ENCODE measurements around the gene KCNH1.

- TF ChIP-seq REST (IDR thresholded peaks at IDR 0.05): no peak
- no peak for TF ChIP-seq CTCF (IDR thresholded peaks at IDR 0.05; ENCODE audit: low read depth, low read length, missing input control)
- no peak for TF ChIP-seq SP1 (IDR thresholded peaks at IDR 0.05)
- no peak for TF ChIP-seq GABPA (IDR thresholded peaks at IDR 0.05 in 1 of 2, conservative IDR thresholded peaks at IDR 0.05 in 1 of 2)
- no peak for TF ChIP-seq RAD21 (IDR thresholded peaks at IDR 0.05)
- no peak for TF ChIP-seq HNF4A (conservative IDR thresholded peaks at IDR 0.05)
- TF ChIP-seq MAX (IDR thresholded peaks at IDR 0.05): no peak
- TF ChIP-seq TAF1 (conservative IDR thresholded peaks at IDR 0.05): no peak
- no peak for TF ChIP-seq RXRA (IDR thresholded peaks at IDR 0.05)
- no peak for TF ChIP-seq EGR1 (IDR thresholded peaks at IDR 0.05; ENCODE audit: low read depth in 2 of 2)
- no peak for TF ChIP-seq YY1 (IDR thresholded peaks at IDR 0.05)
- no peak for TF ChIP-seq JUND (IDR thresholded peaks at IDR 0.05)
Observed at GRCh38 chr1:210918893-210919292, 215.1 kb downstream of the KCNH1 start.
